Osteoblast (primary cell): ENCODE results near the gene NEDD4L. TPM values are rescaled to one million over a fixed set of nuclear protein-coding genes. Genes with fewer than 3 reads are reported as not detected.

ENCODE experiments used
- DNase-seq: peaks from one replicate; pipeline ENCODE4 v3.0.0; 2011; ENCODE audit warnings: low spot score, mixed read lengths; ENCODE audit not compliant: insufficient read length; ENCODE audit errors: missing footprints
- H2AFZ ChIP-seq: 2 replicates; pipeline ENCODE4 v1.6.0; 2011; ENCODE audit warnings: mild to moderate bottlenecking, low read length
- H3K27ac ChIP-seq: 2 replicates; pipeline ENCODE4 v1.5.1; 2011; ENCODE audit warnings: mild to moderate bottlenecking, low read depth, low read length, moderate library complexity
- H3K27me3 ChIP-seq: 2 replicates; pipeline ENCODE4 v1.6.0; 2012; ENCODE audit warnings: mild to moderate bottlenecking, control low read depth, inconsistent platforms, low read length, moderate library complexity; ENCODE audit not compliant: insufficient read depth
- H3K36me3 ChIP-seq: 2 replicates; pipeline ENCODE4 v1.5.1; 2011; ENCODE audit warnings: mild to moderate bottlenecking, low read length, control low read depth, moderate library complexity; ENCODE audit not compliant: insufficient read depth
- H3K4me1 ChIP-seq: 2 replicates; pipeline ENCODE4 v1.5.1; 2011; ENCODE audit warnings: mild to moderate bottlenecking, low read length, control low read depth, moderate library complexity; ENCODE audit not compliant: insufficient read depth
- H3K4me2 ChIP-seq: 2 replicates; pipeline ENCODE4 v1.6.0; 2011; ENCODE audit warnings: mild to moderate bottlenecking, low read length; ENCODE audit not compliant: insufficient read depth
- H3K4me3 ChIP-seq: fragments of 200-600 bp; sonication (generic); 3 replicates; pipeline ENCODE4 v1.5.1; 2012; ENCODE audit warnings: mild to moderate bottlenecking, low read length, inconsistent platforms; ENCODE audit not compliant: insufficient read depth
- H3K79me2 ChIP-seq: 2 replicates; pipeline ENCODE4 v1.6.0; 2012; ENCODE audit warnings: mild to moderate bottlenecking, low read length, control low read depth, inconsistent platforms; ENCODE audit not compliant: insufficient read depth
- H3K9me3 ChIP-seq: 2 replicates; pipeline ENCODE4 v1.5.1; 2011; ENCODE audit warnings: low read depth, low read length, control low read depth
- H4K20me1 ChIP-seq: 2 replicates; pipeline ENCODE4 v1.6.0; 2012; ENCODE audit warnings: mild to moderate bottlenecking, low read length, control low read depth; ENCODE audit not compliant: insufficient read depth
- CTCF ChIP-seq: IDR thresholded peaks from 2 replicates; pipeline ENCODE4 v1.5.1; 2011; ENCODE audit warnings: mild to moderate bottlenecking, low read depth, low read length, moderate library complexity; ENCODE audit errors: extremely low read depth
- total RNA-seq: library from RNA; depleted of rRNA; stranded (reverse); fragments of >200 nt; gene quantifications from 2 replicates; pipeline ENCODE4 v1.2.3, GENCODE V29; 2012

The NEDD4L gene
- total RNA-seq, 1 donor = 30.0 TPM

GRCh38 chr18:58229162-58229561, 185.1 kb downstream of the NEDD4L start:
- Histone ChIP-seq H2AFZ (no peak overlapping the region), H3K79me2 (peaks cover 62% of the 10 kb centered on the region), H3K27ac (no peak overlapping the region), H4K20me1 (no peaks in the 10 kb centered on the region), H3K9me3 (no peaks in the 10 kb centered on the region), H3K4me3 (no peak overlapping the region), H3K4me1 (peaks cover 22% of the 10 kb centered on the region), H3K4me2 (no peak overlapping the region), H3K27me3 (no peaks in the 10 kb centered on the region), H3K36me3 (no peaks in the 10 kb centered on the region)
- TF ChIP-seq CTCF = no peak
- DNase-seq = no peak

GRCh38 chr18:58230438-58231179, 186.6 kb downstream of the NEDD4L start:
- no peak overlapping the region for H3K4me3 ChIP-seq
- no peaks in the 10 kb centered on the region for H4K20me1 ChIP-seq
- H3K36me3 ChIP-seq = no peaks in the 10 kb centered on the region
- no peak overlapping the region for H3K4me2 ChIP-seq
- peaks cover 9% of the 10 kb centered on the region for H3K4me1 ChIP-seq
- H3K79me2 ChIP-seq = peaks cover 64% of the 10 kb centered on the region
- TF ChIP-seq CTCF = no peak
- H3K27ac ChIP-seq = no peak overlapping the region
- DNase-seq = no peak
- no peak overlapping the region for H2AFZ ChIP-seq
- no peaks in the 10 kb centered on the region for H3K9me3 ChIP-seq
- no peaks in the 10 kb centered on the region for H3K27me3 ChIP-seq

GRCh38 chr18:58231930-58232329, 187.9 kb downstream of the NEDD4L start:
- Histone ChIP-seq H4K20me1 (no peaks in the 10 kb centered on the region), H3K27me3 (no peaks in the 10 kb centered on the region), H3K79me2 (peaks cover 50% of the 10 kb centered on the region), H2AFZ (no peak overlapping the region), H3K36me3 (no peaks in the 10 kb centered on the region), H3K9me3 (no peaks in the 10 kb centered on the region), H3K27ac (no peak overlapping the region), H3K4me1 (peaks cover 9% of the 10 kb centered on the region), H3K4me2 (no peak overlapping the region), H3K4me3 (no peak overlapping the region)
- DNase-seq = no peak
- peak; percentile 52 for TF ChIP-seq CTCF

- H3K4me2 ChIP-seq = no peak overlapping the region
- H3K4me1 ChIP-seq = peaks cover 9% of the 10 kb centered on the region
- H3K36me3 ChIP-seq = no peaks in the 10 kb centered on the region
- no peaks in the 10 kb centered on the region for H3K27me3 ChIP-seq
- no peaks in the 10 kb centered on the region for H4K20me1 ChIP-seq
- no peak overlapping the region for H3K4me3 ChIP-seq
- DNase-seq = no peak
- no peak overlapping the region for H3K27ac ChIP-seq
- no peak for TF ChIP-seq CTCF
- peaks cover 44% of the 10 kb centered on the region for H3K79me2 ChIP-seq
- no peaks in the 10 kb centered on the region for H3K9me3 ChIP-seq
- no peak overlapping the region for H2AFZ ChIP-seq
These were observed 188.6 kb downstream of the NEDD4L start for GRCh38 chr18:58232668-58233067.
